ENCODE results near the gene EPHB3.

EPHB3 gene

GRCh38 chr3:184597829-184598573, 36.4 kb downstream of the EPHB3 start:
- H3K4me3 ChIP-seq (ENCODE audit: low read length): no peak overlapping the region
- no peak overlapping the region for H3K9ac ChIP-seq (ENCODE audit: low read depth, low read length)
- H3K4me1 ChIP-seq (ENCODE audit: insufficient read depth, low read length): peaks cover 8% of the 10 kb centered on the region; the same call in 1 of the 2 replicates
- no peaks in the 10 kb centered on the region for H3K9me3 ChIP-seq (ENCODE audit: insufficient read depth, low read depth, low read length)
- H3K27ac ChIP-seq (ENCODE audit: low read length): no peak overlapping the region
- peaks cover 83% of the 10 kb centered on the region for H3K27me3 ChIP-seq (ENCODE audit: insufficient read depth, low read length)
- H3K36me3 ChIP-seq (ENCODE audit: insufficient read depth, low read depth, low read length): no peaks in the 10 kb centered on the region

GRCh38 chr3:184598574-184598927, 37.0 kb downstream of the EPHB3 start:
- peaks cover 83% of the 10 kb centered on the region for H3K27me3 ChIP-seq (ENCODE audit: insufficient read depth, low read length)
- no peaks in the 10 kb centered on the region for H3K9me3 ChIP-seq (ENCODE audit: insufficient read depth, low read depth, low read length)
- H3K9ac ChIP-seq (ENCODE audit: low read depth, low read length): no peak overlapping the region
- no peak overlapping the region for H3K4me3 ChIP-seq (ENCODE audit: low read length)
- no peak overlapping the region for H3K27ac ChIP-seq (ENCODE audit: low read length)
- H3K4me1 ChIP-seq (ENCODE audit: insufficient read depth, low read length): peaks cover 13% of the 10 kb centered on the region; the same call in 1 of the 2 replicates
- H3K36me3 ChIP-seq (ENCODE audit: insufficient read depth, low read depth, low read length): no peaks in the 10 kb centered on the region

GRCh38 chr3:184599143-184599542, 37.6 kb downstream of the EPHB3 start:
- Histone ChIP-seq H3K36me3 (ENCODE audit: insufficient read depth, low read depth, low read length) (no peaks in the 10 kb centered on the region), H3K4me1 (ENCODE audit: insufficient read depth, low read length) (peaks cover 15% of the 10 kb centered on the region; the same call in 1 of the 2 replicates), H3K9ac (ENCODE audit: low read depth, low read length) (no peak overlapping the region), H3K27me3 (ENCODE audit: insufficient read depth, low read length) (peaks cover 85% of the 10 kb centered on the region), H3K9me3 (ENCODE audit: insufficient read depth, low read depth, low read length) (no peaks in the 10 kb centered on the region), H3K27ac (ENCODE audit: low read length) (no peak overlapping the region), H3K4me3 (ENCODE audit: low read length) (no peak overlapping the region)

GRCh38 chr3:184600685-184601377, 39.2 kb downstream of the EPHB3 start:
- H3K9me3 ChIP-seq (ENCODE audit: insufficient read depth, low read depth, low read length): no peaks in the 10 kb centered on the region
- no peak overlapping the region for H3K27ac ChIP-seq (ENCODE audit: low read length)
- no peak overlapping the region for H3K9ac ChIP-seq (ENCODE audit: low read depth, low read length)
- peaks cover 92% of the 10 kb centered on the region for H3K27me3 ChIP-seq (ENCODE audit: insufficient read depth, low read length)
- H3K4me3 ChIP-seq (ENCODE audit: low read length): peak overlapping the region; percentile 40; the same call in 1 of the 2 replicates
- H3K4me1 ChIP-seq (ENCODE audit: insufficient read depth, low read length): peaks cover 13% of the 10 kb centered on the region; the same call in 1 of the 2 replicates
- no peaks in the 10 kb centered on the region for H3K36me3 ChIP-seq (ENCODE audit: insufficient read depth, low read depth, low read length)

- Histone ChIP-seq H3K27ac (ENCODE audit: low read length) (no peak overlapping the region), H3K9me3 (ENCODE audit: insufficient read depth, low read depth, low read length) (no peaks in the 10 kb centered on the region), H3K4me3 (ENCODE audit: low read length) (peak overlapping the region; percentile 53; the same call in 1 of the 2 replicates), H3K27me3 (ENCODE audit: insufficient read depth, low read length) (peaks cover 100% of the 10 kb centered on the region), H3K4me1 (ENCODE audit: insufficient read depth, low read length) (peaks cover 11% of the 10 kb centered on the region; the same call in 1 of the 2 replicates), H3K9ac (ENCODE audit: low read depth, low read length) (no peak overlapping the region), H3K36me3 (ENCODE audit: insufficient read depth, low read depth, low read length) (no peaks in the 10 kb centered on the region)
These were observed 40.2 kb downstream of the EPHB3 start for GRCh38 chr3:184601576-184602371.

- Histone ChIP-seq H3K4me1 (ENCODE audit: insufficient read depth, low read length) (peaks cover 11% of the 10 kb centered on the region; the same call in 1 of the 2 replicates), H3K27me3 (ENCODE audit: insufficient read depth, low read length) (peaks cover 100% of the 10 kb centered on the region), H3K36me3 (ENCODE audit: insufficient read depth, low read depth, low read length) (no peaks in the 10 kb centered on the region), H3K9me3 (ENCODE audit: insufficient read depth, low read depth, low read length) (no peaks in the 10 kb centered on the region), H3K27ac (ENCODE audit: low read length) (no peak overlapping the region), H3K9ac (ENCODE audit: low read depth, low read length) (no peak overlapping the region), H3K4me3 (ENCODE audit: low read length) (peak overlapping the region; percentile 53; the same call in 1 of the 2 replicates)
These were observed 41.0 kb downstream of the EPHB3 start for GRCh38 chr3:184602372-184603150.

GRCh38 chr3:184603151-184604030, 41.8 kb downstream of the EPHB3 start:
- Histone ChIP-seq H3K27ac (ENCODE audit: low read length) (no peak overlapping the region), H3K9me3 (ENCODE audit: insufficient read depth, low read depth, low read length) (no peaks in the 10 kb centered on the region), H3K4me1 (ENCODE audit: insufficient read depth, low read length) (peaks cover 11% of the 10 kb centered on the region; the same call in 1 of the 2 replicates), H3K9ac (ENCODE audit: low read depth, low read length) (no peak overlapping the region; the same call in 1 of the 2 replicates), H3K27me3 (ENCODE audit: insufficient read depth, low read length) (peaks cover 100% of the 10 kb centered on the region), H3K4me3 (ENCODE audit: low read length) (peak overlapping the region; percentile 56; the same call in 1 of the 2 replicates), H3K36me3 (ENCODE audit: insufficient read depth, low read depth, low read length) (no peaks in the 10 kb centered on the region)

GRCh38 chr3:184604039-184604601, 42.5 kb downstream of the EPHB3 start:
- H3K9ac ChIP-seq (ENCODE audit: low read depth, low read length): no peak overlapping the region; the same call in 1 of the 2 replicates

GRCh38 chr3:184604615-184605290, 43.2 kb downstream of the EPHB3 start:
- H3K4me1 ChIP-seq (ENCODE audit: insufficient read depth, low read length): peaks cover 11% of the 10 kb centered on the region; the same call in 1 of the 2 replicates
- H3K9ac ChIP-seq (ENCODE audit: low read depth, low read length): no peak overlapping the region
- no peak overlapping the region for H3K27ac ChIP-seq (ENCODE audit: low read length)
- H3K27me3 ChIP-seq (ENCODE audit: insufficient read depth, low read length): peaks cover 97% of the 10 kb centered on the region
- H3K4me3 ChIP-seq (ENCODE audit: low read length): peak overlapping the region; percentile 56
- no peaks in the 10 kb centered on the region for H3K36me3 ChIP-seq (ENCODE audit: insufficient read depth, low read depth, low read length)
- no peaks in the 10 kb centered on the region for H3K9me3 ChIP-seq (ENCODE audit: insufficient read depth, low read depth, low read length)

More at GRCh38 chr3:184604039-184604601, 42.5 kb downstream of the EPHB3 start:
- no peaks in the 10 kb centered on the region for H3K36me3 ChIP-seq (ENCODE audit: insufficient read depth, low read depth, low read length)
- peaks cover 11% of the 10 kb centered on the region; the same call in 1 of the 2 replicates for H3K4me1 ChIP-seq (ENCODE audit: insufficient read depth, low read length)
- H3K9me3 ChIP-seq (ENCODE audit: insufficient read depth, low read depth, low read length): no peaks in the 10 kb centered on the region
- H3K4me3 ChIP-seq (ENCODE audit: low read length): peak overlapping the region; percentile 56; the same call in 1 of the 2 replicates
- H3K27ac ChIP-seq (ENCODE audit: low read length): no peak overlapping the region
- peaks cover 97% of the 10 kb centered on the region for H3K27me3 ChIP-seq (ENCODE audit: insufficient read depth, low read length)

All from iPS-20b (cell line).